Transverse colon (tissue), 4 donors: ENCODE data around the gene C22orf42. TPM values are rescaled to one million over a fixed set of nuclear protein-coding genes. Genes with fewer than 3 reads are reported as not detected.

Experiments used
- DNase-seq: peaks from one replicate; pipeline ENCODE4 v3.0.0-alpha.2; 2019
- H3K27ac ChIP-seq, 4 donors: fragments of 200-600 bp; sonication (generic); 2 replicates each; pipeline ENCODE4 v1.5.1; 2016 to 2018; ENCODE audit warnings: inconsistent platforms in 4 of 4
- H3K27me3 ChIP-seq: fragments of 200-600 bp; sonication (generic); 2 replicates; pipeline ENCODE4 v1.5.1; 2017; ENCODE audit warnings: inconsistent platforms
- H3K36me3 ChIP-seq, 4 donors: fragments of 200-600 bp; sonication (generic); 2 replicates each; pipeline ENCODE4 v1.5.1; 2017 to 2019; ENCODE audit warnings: inconsistent platforms in 4 of 4
- H3K4me1 ChIP-seq, 4 donors: fragments of 200-600 bp; sonication (generic); 2 replicates each; pipeline ENCODE4 v1.5.1; 2017 to 2020; ENCODE audit warnings: inconsistent platforms in 4 of 4
- H3K4me3 ChIP-seq, 4 donors: fragments of 200-600 bp; sonication (generic); 1 replicate in 1 of 4; 2 replicates in 3 of 4; pipeline versions ENCODE4 v1.5.1 to v1.6.1; 2017 to 2019; ENCODE audit warnings: inconsistent platforms in 4 of 4
- H3K9me3 ChIP-seq, 2 donors: fragments of 200-600 bp; sonication (generic); 2 replicates each; pipeline ENCODE4 v1.5.1; 2017 to 2019; ENCODE audit warnings: inconsistent platforms in 2 of 2
- EP300 ChIP-seq: sonication (generic); formaldehyde crosslinking; IDR thresholded peaks from one replicate; pipeline ENCODE4 v1.6.1; 2017; ENCODE audit warnings: antibody characterized with exemption, low read depth
- POLR2A ChIP-seq: fragments of 450-650 bp; IDR thresholded peaks from one replicate; pipeline ENCODE4 v1.6.1; 2016; ENCODE audit warnings: antibody characterized with exemption, mild to moderate bottlenecking, moderate library complexity
- POLR2AphosphoS5 ChIP-seq, 3 donors: sonication (generic); formaldehyde crosslinking; IDR thresholded peaks; one replicate each; pipeline ENCODE4 v1.6.1; 2016; ENCODE audit warnings: antibody characterized with exemption in 3 of 3
- WGBS, 2 donors: methylation state at CpG; one replicate each; pipeline ENCODE4 v1.1.5; 2018; ENCODE audit warnings: low coverage in 1 of 2; 5-methylcytosine and 5-hydroxymethylcytosine counted together
- in situ Hi-C, 4 donors: fragments of 200-750 bp; cut with MboI; loops; one replicate each; pipeline versions ENCODE4 v1.15.0 to v1.15.1; 2017; ENCODE audit warnings: low sequenced_read_pairs in 3 of 4, low pct_ligation_motif_present in 1 of 4, low pct_unique_long_range_greater_than_20kb in 1 of 4
- intact Hi-C: fragments of 100-400 bp; cut with DNase I; formaldehyde crosslinking; loops from one replicate; pipeline ENCODE4 v1.15.1; 2023; ENCODE audit warnings: low total_unique reads
- total RNA-seq, 4 donors: library from RNA; depleted of rRNA; stranded (reverse); fragments of >200 nt; gene quantifications; one replicate each; pipeline ENCODE4 v1.1.0, GENCODE V29; 2016
- TF ChIP-seq, protein P1 (sequence below), 5 experiments: fragments of 200-600 bp in 3 of 5; fragments of 450-650 bp in 2 of 5; sonication (generic) in 3 of 5; IDR thresholded peaks; 1 replicate in 2 of 5; 2 replicates in 3 of 5; pipeline ENCODE4 v1.5.1; 2016 to 2017; ENCODE audit warnings: antibody characterized with exemption in 5 of 5, inconsistent platforms in 3 of 5, mild to moderate bottlenecking in 2 of 5, moderate library complexity in 1 of 5

Gene C22orf42, protein sequence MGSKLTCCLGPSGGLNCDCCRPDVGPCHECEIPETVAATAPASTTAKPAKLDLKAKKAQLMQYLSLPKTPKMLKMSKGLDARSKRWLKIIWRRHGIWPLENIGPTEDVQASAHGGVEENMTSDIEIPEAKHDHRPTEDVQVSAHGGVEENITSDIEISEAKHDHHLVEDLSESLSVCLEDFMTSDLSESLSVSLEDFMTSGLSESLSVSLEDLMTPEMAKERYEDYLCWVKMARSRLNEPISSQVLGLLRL
- not detected for total RNA-seq

DNA sequence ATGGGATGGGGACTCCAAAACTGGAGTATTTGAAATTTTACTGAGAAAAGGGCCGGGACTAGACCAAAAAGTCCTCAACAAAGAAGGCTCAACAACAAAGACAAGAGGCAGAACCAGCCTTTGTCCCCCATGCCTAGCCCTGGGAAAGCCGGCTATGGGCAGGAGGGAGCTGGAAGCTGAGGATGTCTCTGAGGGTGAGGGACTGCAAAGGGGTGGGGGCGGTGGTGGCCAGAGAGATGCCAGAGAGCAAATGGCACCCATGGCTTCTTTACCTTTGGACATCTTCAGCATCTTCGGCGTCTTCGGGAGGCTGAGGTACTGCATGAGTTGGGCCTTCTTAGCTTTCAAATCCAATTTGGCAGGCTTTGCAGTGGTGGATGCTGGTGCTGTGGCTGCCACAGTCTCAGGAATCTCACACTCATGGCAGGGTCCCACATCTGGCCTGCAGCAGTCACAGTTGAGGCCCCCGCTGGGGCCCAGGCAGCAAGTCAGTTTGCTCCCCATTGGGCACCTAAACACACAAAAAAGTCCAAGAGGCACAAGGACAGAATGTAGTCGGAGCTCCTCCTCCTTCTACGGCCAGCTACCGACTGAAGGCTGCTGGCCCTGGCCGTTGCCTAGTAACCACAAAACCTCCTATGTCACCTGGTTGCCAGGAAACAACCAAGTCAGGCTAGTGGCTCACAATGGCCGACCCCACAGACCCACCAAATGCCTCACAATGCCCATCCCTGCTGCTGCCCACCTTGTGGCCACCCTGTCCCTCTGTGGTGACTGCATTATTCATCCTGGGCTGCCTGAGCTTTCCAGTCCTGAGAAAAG, at the start of gene C22orf42:
C22orf42 (minus strand) TSS at position 592 of the 822 bp plus-strand sequence; CDS start at position 504, 88 bp downstream.
- Histone ChIP-seq H3K27me3 (peaks cover 18% of the 10 kb centered on the region), H3K9me3 (no peaks in the 10 kb centered on the region), H3K4me3 (no peak within 1 kb of the TSS), H3K27ac (no peak within 1 kb of the TSS), H3K4me1 (no peaks in the 10 kb centered on the region), H3K36me3 (no peaks in the 10 kb centered on the region)
- TF ChIP-seq, protein P1, sequence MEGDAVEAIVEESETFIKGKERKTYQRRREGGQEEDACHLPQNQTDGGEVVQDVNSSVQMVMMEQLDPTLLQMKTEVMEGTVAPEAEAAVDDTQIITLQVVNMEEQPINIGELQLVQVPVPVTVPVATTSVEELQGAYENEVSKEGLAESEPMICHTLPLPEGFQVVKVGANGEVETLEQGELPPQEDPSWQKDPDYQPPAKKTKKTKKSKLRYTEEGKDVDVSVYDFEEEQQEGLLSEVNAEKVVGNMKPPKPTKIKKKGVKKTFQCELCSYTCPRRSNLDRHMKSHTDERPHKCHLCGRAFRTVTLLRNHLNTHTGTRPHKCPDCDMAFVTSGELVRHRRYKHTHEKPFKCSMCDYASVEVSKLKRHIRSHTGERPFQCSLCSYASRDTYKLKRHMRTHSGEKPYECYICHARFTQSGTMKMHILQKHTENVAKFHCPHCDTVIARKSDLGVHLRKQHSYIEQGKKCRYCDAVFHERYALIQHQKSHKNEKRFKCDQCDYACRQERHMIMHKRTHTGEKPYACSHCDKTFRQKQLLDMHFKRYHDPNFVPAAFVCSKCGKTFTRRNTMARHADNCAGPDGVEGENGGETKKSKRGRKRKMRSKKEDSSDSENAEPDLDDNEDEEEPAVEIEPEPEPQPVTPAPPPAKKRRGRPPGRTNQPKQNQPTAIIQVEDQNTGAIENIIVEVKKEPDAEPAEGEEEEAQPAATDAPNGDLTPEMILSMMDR (IDR thresholded peaks at IDR 0.05): no peak
- no peak for TF ChIP-seq POLR2A
- TF ChIP-seq EP300: no peak
- TF ChIP-seq POLR2AphosphoS5 (IDR thresholded peaks at IDR 0.05): no peak
- in situ Hi-C loops (no loop called here), intact Hi-C loops (no loop called here)
- no peak for DNase-seq
- 81 to 92% methylated on average over 4 to 12 of the region's 12 CpGs for WGBS, 2 donors

DNA sequence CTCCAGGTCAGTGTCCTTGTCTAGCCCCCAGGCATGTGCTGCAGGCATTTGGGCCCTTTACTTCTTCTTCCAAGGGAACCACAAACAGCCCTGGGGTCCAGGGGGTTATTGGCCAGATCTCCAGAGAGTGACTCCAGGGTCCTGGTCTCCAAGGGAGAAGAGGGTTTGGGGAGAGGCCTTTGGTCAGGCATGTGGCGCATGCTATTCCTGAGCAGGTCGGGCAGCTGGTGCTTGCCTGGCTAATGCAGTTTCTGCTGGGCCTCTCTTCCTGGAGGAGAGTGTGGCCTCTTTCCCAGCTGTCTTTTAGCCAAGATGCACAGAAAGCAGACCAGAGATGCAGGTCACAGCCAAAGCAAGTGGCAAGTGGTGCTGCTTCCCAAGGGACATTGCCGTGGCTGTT, 49.6 kb upstream of the C22orf42 start:
- no peak for DNase-seq
- Histone ChIP-seq H3K36me3 (no peaks in the 10 kb centered on the region), H3K27ac (no peak overlapping the region), H3K9me3 (no peaks in the 10 kb centered on the region), H3K27me3 (peaks cover 10% of the 10 kb centered on the region), H3K4me1 (peaks cover 0 to under 1% (median 0%) of the 10 kb centered on the region in 4 donors), H3K4me3 (no peak overlapping the region)
- WGBS, 2 donors: 90% methylated on average over 3 of the region's 3 CpGs; no CpG with 5 or more reads in 1 of the 2 donors
- intact Hi-C loops: no loop called here
- no peak for TF ChIP-seq POLR2A
- TF ChIP-seq POLR2AphosphoS5 (IDR thresholded peaks at IDR 0.05): no peak
- TF ChIP-seq, protein P1 (IDR thresholded peaks at IDR 0.05): no peak
- TF ChIP-seq EP300: no peak
- in situ Hi-C loops: no loop called here

DNA sequence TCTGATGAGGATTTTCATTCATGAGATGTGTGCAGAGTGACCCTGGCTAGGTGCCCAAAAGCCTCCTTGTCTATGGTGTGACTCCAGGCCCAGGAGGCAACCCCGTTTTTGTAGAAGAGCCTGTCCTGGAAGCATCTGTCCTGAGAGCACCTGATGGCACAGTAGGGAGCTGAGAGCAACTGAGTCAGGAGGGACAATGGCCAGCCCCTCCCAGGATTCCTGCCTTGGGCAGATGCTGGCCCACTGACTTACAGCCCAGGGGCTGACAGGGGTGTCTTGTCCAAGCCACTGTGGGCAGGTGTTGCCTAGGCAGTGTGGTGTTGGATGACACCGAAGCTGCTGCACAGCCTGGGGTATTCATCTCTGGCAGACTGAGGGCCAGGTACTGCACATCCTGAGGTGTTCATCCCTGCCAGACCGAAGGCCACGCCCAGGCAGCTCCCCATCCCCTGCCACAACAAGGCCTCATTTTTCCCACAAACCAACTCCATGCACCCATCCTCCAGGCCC, 48.9 kb upstream of the C22orf42 start:
- Histone ChIP-seq H3K27ac (no peak overlapping the region), H3K36me3 (no peaks in the 10 kb centered on the region), H3K4me3 (no peak overlapping the region), H3K9me3 (no peaks in the 10 kb centered on the region), H3K27me3 (peaks cover 16% of the 10 kb centered on the region), H3K4me1 (peaks cover 0 to 7% (median 1%) of the 10 kb centered on the region in 4 donors)
- WGBS, 2 donors: 86% methylated on average over 4 of the region's 4 CpGs; no CpG with 5 or more reads in 1 of the 2 donors
- DNase-seq: no peak
- intact Hi-C loops (no loop called here), in situ Hi-C loops (no loop called here)
- TF ChIP-seq, protein P1 (IDR thresholded peaks at IDR 0.05): no peak
- no peak for TF ChIP-seq EP300
- no peak for TF ChIP-seq POLR2A
- TF ChIP-seq POLR2AphosphoS5 (IDR thresholded peaks at IDR 0.05): no peak
